HG02840 (cell line): ENCODE measurements around the gene KCNK6.

Experiments used
- ATAC-seq: cut with Tn5 transposase; IDR thresholded peaks from one replicate; pipeline ENCODE4 v1.9.1; 2021; ENCODE audit warnings: mild to moderate bottlenecking, moderate library complexity, moderate number of reproducible peaks; ENCODE audit not compliant: unreplicated experiment, low FRiP score

KCNK6 gene

DNA sequence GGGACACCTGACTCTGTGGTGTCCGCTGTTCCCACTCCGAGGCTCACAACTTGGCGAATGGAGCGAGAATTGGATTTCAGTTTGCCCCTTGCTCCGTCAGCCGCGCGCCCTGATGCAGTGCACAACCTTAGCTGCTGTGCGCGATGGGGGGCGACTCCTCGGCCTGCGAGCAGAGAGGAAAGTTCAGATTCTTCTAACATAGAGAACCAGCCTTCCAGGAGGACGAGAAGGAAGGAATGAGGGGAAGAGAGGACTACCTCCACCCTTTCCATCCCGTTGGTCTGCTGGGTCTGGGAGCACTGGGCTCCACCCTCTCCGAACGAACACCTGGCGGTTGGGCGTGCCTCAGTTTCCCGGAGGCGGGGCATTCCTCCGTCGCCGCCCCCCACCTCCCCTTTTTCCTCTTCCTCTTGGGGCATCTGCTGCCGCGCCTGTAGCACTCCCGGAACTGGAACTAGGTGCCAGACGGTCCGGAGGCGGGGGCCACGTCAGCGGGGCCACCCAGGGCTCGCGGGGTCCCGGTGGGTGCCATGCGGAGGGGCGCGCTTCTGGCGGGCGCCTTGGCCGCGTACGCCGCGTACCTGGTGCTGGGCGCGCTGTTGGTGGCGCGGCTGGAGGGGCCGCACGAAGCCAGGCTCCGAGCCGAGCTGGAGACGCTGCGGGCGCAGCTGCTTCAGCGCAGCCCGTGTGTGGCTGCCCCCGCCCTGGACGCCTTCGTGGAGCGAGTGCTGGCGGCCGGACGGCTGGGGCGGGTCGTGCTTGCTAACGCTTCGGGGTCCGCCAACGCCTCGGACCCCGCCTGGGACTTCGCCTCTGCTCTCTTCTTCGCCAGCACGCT lies at the start of gene KCNK6:
Gene KCNK6 (plus strand): TSS at position 425 of the 838 bp plus-strand sequence. CDS start 106 bp downstream, at position 531.
- ATAC-seq, result no peak

DNA sequence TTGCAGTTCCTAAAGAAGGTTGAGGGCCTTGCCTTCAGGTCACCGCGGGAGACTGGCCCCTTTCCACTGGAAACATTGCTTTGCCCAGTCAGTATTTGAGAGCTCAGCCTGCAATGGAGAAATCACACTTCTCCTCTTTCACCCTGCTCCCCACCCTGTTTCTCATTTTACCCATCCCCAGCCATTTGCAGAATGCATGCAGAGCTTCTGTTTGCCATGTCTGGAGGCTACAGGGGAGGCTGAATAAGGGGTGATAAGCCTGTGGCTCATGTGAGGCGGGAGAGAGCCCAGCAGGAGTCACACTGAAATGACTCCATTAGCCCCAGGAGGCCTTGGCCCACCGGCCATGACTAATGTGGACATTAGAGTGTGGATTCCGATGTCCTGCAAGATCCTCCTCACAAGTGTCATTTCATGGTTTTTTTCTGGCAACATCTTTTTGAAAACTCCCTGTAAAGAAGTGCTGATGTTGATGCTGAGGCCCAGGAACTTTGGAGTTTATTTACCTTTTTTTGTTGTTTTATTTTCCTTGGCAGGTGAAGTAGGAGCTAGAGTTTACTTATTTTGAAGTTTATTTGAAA lies 49.0 kb upstream of the KCNK6 start:
- ATAC-seq, result no peak

DNA sequence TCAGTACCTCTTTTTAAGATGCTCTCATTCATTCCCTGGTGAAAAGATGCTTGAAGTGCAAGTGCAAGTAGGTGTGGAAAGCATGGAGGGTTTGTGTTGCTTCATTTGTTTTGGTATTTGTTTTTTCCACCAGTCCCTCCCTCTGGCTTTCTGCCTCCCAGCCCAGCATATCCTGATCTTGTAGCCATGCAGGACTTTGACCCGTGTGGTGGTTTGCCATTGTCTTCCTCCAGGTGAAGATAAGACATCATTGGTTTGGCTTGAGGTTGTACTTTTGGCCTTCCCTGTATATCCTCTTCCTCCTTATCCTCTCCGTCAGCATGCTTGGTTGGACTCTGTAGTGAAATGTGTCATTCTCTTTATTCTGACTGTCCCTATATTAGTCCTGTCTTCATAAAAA lies 46.1 kb upstream of the KCNK6 start:
- no peak for ATAC-seq

DNA sequence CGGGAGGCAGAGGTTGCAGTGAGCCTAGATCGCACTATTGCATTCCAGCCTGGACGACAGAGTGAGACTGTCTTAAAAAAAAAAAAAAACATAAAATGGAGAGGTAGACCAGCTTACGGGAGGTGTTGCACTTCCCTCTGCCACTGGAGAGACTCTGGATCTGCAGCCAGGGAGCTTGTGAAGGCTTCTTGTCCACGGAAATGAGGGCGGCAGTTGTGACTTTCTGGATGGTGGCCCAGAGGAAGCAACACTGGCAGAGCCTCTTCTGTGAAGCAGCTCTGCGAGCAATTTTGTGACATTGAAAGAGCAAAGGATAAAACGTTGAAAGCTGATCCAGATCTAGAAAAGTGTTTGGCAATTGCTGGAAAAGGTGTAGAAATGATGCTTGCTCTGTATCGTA lies 44.9 kb upstream of the KCNK6 start:
- ATAC-seq, result no peak

DNA sequence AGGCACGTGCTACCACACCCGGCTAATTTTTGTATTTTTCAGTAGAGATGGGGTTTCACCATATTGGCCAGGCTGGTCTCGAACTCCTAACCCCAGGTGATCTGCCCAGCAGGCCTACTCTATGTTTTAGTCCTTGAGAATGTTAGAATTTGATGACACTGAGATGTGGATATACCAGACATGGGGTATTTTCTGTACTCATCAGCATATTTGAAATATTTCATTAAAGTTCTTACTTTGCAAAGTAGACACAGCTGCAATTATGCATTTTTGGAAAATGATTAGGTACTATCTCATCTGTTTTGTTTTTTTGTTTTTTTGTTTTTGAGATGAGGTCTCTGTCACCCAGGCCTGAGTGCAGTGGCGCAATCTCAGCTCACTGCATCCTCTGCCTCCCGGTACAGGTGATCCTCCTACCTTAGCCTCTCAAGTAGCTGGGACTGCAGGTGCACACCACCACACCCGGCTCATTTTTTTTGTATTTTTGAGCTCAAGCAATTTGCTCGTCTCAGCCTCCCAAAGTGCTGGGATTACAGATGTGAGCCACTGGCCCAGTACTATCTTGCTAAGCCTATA lies 42.6 kb upstream of the KCNK6 start:
- no peak for ATAC-seq

DNA sequence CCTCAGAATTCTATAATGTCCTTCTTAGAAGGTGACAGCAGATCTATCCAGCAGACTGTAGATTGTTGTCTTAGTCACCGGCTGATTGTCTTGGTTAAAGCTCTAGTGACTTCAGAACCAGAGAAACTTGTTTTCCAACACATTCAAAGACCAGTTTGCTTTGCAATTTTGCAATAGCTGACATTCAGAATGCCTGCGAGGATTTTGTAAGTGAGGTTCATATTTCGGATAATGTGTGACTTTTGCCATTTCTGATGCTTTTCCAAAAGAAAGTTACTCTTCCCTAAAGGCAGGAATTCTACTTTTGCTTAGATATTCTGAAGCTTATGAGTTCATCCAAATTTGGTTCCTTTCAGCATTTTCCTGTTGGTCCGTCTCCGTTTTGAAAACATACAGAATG lies 42.1 kb upstream of the KCNK6 start:
- no peak for ATAC-seq

DNA sequence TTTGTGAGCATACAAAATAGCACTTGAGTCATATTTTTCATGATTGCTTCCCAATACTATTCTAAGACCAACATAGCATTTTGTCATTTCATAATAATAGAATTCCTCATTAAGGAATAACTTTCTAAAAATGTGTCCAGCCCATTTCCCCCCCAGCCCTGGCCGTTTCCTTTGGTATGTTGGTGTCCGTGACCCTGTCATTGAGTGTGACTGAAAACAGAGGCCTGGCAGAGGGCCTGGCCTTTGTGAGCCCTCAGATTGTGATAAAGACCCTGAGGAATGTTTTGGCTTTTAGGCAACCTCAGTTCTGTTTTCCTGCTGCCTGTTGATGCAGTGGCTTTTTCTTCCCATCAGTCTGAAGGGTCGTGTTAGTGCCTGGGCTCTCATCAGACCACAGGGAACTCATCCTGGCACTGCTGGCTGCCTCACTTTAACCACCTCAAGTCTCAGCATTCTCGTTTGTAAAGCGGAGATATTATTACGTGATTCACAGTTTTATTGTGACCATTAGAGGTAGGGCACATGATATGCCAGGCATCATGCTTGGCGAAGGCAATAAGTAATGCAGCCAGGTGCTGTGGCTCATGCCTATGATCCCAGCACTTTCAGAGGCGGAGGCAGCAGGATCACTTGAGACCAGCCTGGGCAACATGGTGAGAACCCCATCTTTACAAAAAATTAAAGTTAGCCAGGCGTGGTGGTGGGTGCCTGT lies 41.5 kb upstream of the KCNK6 start:
- no peak for ATAC-seq

DNA sequence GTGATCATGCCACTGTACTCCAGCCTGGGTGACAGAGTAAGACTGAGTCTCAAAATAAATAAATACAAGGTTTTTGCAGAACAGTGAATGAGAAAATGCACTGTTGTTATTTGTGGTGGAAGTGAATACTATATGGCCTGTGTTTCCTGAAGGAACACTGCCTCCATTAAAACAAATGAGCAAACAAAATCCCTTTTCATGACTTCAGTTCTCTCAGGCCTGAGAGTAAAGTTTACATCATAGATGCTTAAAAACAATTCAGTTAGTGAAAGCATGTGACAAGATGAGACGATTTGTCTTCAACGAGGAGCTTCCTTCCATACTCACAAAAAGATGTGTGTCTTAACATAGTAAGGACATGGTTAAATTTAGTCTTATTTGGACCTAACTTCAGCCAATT lies 40.9 kb upstream of the KCNK6 start:
- ATAC-seq, result no peak

DNA sequence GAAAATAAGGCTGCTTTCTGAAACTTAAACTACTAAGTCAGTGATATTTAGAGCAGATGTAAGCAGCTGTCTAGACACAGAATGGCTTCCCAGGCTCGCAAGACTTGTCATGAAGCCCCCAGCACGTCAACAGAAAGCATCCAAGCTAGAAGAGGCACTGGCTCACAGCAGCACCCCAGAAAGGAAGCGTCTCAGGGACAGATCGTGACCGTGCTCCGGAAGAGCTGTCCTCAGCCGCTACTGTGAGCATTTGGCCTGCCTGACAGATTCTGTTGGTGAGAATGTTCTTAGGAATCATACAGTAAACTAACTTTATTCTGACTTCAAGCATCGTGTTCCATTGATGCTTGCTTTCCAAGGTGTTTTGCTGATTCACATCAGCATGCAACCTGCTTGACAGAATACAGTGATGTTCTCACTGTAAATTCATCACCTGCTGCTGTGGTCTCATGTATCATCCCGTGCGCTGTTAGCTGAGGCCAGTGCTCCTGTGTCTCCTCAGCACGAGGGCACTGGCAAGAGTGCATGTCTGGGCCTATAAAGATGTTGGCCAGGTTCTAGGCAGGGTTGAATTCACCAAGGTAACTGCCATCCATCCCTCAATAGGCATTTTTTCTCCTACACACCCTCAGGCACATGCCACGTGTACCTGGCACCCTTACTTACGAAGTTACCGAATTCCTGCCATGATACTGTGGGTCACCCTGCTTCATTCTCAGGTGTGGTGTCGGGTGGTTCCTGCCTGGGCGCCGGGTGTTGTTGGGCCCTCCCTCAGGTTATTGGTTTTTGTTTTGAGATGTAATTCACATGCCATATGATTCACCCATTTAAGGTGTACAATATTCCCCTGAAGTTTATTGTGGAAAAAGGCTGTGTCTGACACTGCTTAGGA lies 39.4 kb upstream of the KCNK6 start:
- ATAC-seq, result no peak

DNA sequence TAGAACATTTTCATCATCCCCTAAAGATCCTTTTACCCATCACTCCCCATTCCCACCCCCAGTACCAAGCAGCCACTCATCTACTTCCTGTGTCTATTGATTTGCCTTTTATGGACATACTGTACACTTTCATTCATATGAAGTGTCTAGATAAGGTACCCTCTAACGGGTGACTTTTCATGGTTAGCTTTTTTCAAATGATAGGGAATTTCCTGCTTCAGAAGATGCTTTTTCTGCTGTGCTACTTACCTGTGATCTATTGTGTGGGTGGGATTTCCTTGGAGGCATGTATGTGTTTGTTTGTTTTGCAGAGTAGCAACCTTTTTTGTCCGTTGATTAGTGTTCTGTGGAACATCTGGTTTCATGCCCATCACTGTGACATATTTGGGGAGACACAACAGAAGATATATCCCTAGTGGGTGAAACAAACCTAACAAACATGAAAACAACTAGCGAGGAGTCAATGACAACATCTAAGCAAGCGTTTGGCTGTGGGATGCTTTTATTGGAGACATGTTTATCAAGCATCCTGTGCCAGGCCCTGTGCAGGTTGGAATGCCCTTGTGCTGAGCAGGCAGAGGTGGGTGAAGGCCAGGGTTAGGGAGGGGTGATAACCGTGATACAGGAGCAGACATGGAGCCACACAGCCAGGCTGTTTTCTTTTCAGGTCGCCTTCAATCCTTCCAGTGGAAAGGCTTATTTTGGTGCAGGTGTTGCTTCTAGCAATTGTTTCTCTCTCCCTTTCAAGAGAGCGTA lies 37.7 kb upstream of the KCNK6 start:
- ATAC-seq, result no peak

DNA sequence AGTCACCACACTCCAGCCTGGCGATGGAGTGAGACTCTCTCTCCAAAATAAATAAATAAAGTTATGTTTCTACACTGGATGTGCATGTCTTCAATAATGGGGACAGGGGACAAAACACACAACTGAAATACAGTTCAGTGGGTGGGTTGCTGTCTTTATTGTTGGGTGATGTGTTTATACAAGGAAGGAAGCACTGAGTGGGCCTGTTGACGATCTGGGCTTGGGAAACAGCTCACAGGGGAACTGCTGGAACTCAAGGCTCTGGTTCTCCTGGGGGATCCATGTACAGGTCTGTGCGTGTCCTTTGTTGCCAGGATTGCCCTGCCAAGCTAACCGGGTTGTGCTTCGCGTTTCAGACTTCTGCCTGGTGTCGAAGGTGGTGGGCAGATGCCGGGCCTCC lies 36.4 kb upstream of the KCNK6 start:
- ATAC-seq, result no peak

DNA sequence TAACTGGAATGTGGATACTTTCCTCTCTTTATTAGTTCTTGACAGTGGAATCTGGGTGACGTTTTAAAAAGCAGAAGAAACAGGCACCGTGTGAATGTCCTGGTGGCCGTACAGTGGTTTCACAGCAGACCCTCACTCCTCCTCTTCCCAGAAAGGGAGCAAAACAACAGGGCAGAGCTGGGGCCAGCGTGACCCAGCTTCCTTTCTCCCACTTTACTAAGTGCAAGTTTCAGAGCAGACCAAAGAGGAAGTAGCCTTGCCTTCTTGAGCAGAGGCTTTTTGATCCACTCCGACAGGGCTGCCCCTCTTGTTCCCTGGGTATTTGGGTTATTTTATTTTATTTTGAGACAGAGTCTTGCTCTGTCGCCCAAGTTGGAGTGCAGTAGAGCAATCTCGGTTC lies 35.2 kb upstream of the KCNK6 start:
- ATAC-seq, result no peak

DNA sequence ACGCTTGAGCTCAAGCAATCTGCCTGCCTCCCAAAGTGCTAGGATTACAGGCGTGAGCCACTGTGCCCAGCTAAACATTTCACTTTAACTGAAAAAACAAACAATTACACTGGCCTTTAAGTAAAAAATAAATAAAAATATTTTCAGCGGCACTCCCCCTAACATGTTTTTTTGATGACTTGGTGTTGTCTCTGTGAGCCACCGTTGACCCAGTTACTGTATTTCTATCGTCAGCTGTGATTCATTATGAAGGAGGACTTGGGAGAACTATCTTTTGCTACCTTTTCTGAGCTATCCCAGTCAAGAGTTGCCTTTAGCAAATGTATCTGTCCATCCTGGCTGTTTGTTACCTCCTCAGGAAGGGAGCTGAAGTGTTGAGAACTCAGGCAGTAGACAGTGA lies 34.1 kb upstream of the KCNK6 start:
- ATAC-seq, result no peak

DNA sequence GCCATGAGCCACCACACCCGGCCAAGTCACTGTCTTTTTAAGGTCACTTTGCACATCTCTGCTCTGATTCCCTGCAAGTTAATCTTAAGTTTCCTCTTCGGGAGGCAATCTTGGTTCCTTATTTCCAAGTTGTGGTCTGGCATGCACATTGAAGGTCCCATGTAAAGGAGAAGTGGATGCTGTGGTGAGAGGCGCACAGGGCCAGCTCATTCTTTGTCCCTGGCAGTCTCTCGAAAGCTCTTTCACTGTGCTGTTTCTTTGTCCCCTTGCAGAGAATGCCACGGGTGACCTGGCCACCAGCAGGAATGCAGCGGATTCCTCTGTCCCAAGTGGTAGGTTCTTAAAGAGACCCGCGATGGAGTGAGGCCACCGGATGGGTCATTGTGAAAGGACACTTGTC lies 32.0 kb upstream of the KCNK6 start:
- no peak for ATAC-seq

DNA sequence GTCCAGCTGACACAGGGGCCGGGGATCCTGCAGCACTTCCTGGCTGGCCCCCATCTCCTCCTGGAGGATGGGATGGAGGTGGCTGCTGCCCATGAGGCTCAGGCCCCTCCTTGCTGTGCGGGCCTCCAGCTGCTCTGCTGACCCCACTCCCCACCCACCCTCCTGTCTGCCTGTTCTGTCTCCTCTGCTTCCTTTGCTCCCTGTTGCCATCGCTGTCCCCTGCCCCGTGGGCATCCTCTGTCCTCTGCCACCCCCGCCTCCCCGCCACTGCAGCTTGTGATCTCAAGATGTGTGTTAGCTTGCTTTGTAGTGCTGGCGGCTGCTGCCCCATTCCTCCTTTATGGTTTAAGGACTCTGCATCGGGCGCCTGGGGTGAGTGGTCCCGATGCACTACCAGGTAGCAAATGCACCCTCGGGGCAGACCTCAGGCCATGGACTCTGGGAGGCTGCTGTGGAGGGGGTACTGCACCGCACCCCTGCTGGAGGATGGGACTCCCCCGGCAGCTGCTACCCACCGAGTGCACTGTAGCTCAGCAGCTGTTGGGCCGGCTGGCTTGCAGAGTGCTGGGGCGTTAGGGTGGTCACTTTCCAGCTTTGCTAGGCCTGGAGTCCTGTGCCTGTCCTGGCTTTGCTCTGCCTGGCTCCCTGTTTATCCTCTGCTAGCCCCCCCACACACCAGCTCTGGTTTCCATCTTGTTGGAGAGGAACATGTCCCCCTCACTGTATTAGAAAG lies 31.4 kb upstream of the KCNK6 start:
- ATAC-seq, result no peak

DNA sequence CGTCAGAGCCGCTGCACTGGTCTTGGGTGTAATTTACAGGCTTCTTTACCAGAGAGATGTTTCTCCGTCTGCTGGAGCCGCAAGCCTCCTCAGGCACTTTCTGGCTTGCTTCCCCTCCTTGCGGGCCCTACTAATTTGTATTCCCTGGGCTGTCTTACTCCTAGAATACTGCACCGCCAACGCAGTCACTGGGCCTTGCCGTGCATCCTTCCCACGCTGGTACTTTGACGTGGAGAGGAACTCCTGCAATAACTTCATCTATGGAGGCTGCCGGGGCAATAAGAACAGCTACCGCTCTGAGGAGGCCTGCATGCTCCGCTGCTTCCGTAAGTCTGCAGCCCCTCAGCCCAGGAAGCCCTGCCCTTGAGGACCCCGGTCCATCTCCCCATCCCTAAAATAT lies 29.7 kb upstream of the KCNK6 start:
- ATAC-seq, result no peak

DNA sequence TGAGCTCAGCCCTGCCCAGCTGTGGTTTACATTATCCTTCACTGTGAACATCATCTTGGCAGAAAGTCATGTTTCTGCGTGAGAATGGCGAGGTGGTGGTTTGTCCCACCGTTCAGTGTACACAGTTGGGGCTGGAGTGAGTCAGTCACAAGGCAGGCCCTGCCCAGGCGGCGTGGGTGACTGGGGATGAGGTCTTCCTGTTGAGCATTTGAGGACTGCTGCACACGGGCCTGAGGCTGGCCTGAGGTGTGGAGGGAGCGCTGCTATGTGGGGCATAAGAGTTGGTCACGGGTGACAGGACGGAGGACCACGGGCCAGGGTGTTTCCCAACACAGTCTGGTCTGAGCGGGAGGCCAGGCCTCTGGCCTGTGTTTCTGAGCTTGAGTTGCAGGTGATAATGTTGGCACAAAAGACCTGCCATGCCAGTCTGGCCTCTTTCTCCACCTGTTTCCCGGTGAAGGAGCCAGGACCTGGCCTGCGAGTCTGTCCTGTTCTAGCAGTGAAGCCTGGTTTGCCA lies 29.0 kb upstream of the KCNK6 start:
- ATAC-seq, result no peak

DNA sequence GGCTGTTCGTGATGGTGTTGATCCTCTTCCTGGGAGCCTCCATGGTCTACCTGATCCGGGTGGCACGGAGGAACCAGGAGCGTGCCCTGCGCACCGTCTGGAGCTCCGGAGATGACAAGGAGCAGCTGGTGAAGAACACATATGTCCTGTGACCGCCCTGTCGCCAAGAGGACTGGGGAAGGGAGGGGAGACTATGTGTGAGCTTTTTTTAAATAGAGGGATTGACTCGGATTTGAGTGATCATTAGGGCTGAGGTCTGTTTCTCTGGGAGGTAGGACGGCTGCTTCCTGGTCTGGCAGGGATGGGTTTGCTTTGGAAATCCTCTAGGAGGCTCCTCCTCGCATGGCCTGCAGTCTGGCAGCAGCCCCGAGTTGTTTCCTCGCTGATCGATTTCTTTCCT lies 27.8 kb upstream of the KCNK6 start:
- ATAC-seq, result no peak

DNA sequence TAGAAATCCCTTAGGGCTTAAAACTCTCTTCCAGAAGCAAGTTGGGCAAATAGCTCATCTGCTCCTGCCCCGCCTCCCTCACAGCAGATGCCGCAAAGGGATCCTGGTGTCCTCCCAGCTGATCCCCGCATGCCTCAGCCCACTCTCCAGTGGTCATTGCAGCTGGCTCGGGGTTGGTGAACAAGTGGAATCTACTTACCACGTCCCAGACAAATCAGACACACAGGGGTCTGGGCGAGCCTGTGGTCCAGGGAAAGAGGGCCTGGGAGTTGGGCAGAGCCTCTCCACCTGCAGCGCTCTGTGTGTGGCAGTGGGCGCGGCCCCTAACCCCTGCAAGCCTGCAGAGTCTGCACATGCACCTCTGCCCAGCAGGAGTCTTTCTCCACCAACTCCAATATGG lies 26.4 kb upstream of the KCNK6 start:
- no peak for ATAC-seq
